Vagina (tissue), 2 donors: ENCODE results near the gene CREB5.

Source experiments
- CTCF ChIP-seq, 3 experiments: fragments of 450-650 bp in 2 of 3; fragments of 200-600 bp in 1 of 3; sonication (generic) in 1 of 3; IDR thresholded peaks; one replicate each; pipeline ENCODE4 v1.5.1; 2017 to 2019; ENCODE audit warnings: antibody characterized with exemption in 3 of 3, mild to moderate bottlenecking in 2 of 3, moderate library complexity in 2 of 3
- POLR2A ChIP-seq, 2 donors: fragments of 450-650 bp; IDR thresholded peaks; one replicate each; pipeline ENCODE4 v1.6.1; 2017; ENCODE audit warnings: antibody characterized with exemption in 2 of 2, mild to moderate bottlenecking in 2 of 2, moderate library complexity in 2 of 2

- TF ChIP-seq CTCF (IDR thresholded peaks at IDR 0.05) = no peak
- no peak for TF ChIP-seq POLR2A (IDR thresholded peaks at IDR 0.05)
These were observed 92.7 kb downstream of the CREB5 start for GRCh38 chr7:28505014-28505413.
